CD14-positive monocyte (primary cell): ENCODE results near the gene ITIH3. TPM values are rescaled to one million over a fixed set of nuclear protein-coding genes. Genes with fewer than 3 reads are reported as not detected.

Experiments used
- DNase-seq, 3 donors: peaks; one replicate each; pipeline ENCODE4 v3.0.0-alpha.2; 2011 to 2022
- H2AFZ ChIP-seq: 2 replicates; pipeline ENCODE4 v1.6.0; 2012; ENCODE audit warnings: mild to moderate bottlenecking, low read depth, low read length, inconsistent platforms; ENCODE audit not compliant: insufficient read depth, poor library complexity, severe bottlenecking
- H3K27ac ChIP-seq, 2 donors: 1 replicate in 1 of 2; 2 replicates in 1 of 2; pipeline ENCODE4 v1.5.1; 2012 to 2013; ENCODE audit warnings: low read length in 2 of 2, control low read depth in 1 of 2, inconsistent platforms in 1 of 2, low read depth in 1 of 2, mild to moderate bottlenecking in 1 of 2
- H3K27me3 ChIP-seq, 2 donors: one replicate each; pipeline versions ENCODE4 v1.6.0 to v1.6.1; 2011 to 2013; ENCODE audit warnings: low read length in 2 of 2; ENCODE audit not compliant: control insufficient read depth in 2 of 2, insufficient read depth in 2 of 2
- H3K36me3 ChIP-seq, 2 donors: replicated peaks in 1 of 2; 1 replicate in 1 of 2; 2 replicates in 1 of 2; pipeline versions ENCODE4 v1.5.1 to v1.6.1; 2012 to 2013; ENCODE audit warnings: low read length in 2 of 2, control low read depth in 1 of 2, inconsistent platforms in 1 of 2, mild to moderate bottlenecking in 1 of 2; ENCODE audit not compliant: insufficient read depth in 2 of 2, control insufficient read depth in 1 of 2
- H3K4me1 ChIP-seq, 2 donors: 1 replicate in 1 of 2; 2 replicates in 1 of 2; pipeline versions ENCODE4 v1.5.1 to v1.6.1; 2012 to 2013; ENCODE audit warnings: low read length in 2 of 2, control low read depth in 1 of 2, inconsistent platforms in 1 of 2, mild to moderate bottlenecking in 1 of 2, moderate library complexity in 1 of 2; ENCODE audit not compliant: insufficient read depth in 2 of 2, control insufficient read depth in 1 of 2
- H3K4me2 ChIP-seq: replicated peaks from 2 replicates; pipeline ENCODE3; 2012; ENCODE audit warnings: low read length, moderate library complexity, mild to moderate bottlenecking; ENCODE audit not compliant: poor library complexity, severe bottlenecking; ENCODE audit errors: extremely low read depth
- H3K4me3 ChIP-seq, 3 experiments: fragments of 200-600 bp in 1 of 3; sonication (generic) in 1 of 3; replicated peaks in 1 of 3; 1 replicate in 2 of 3; 2 replicates in 1 of 3; pipeline ENCODE4 v1.5.1; 2011 to 2013; ENCODE audit warnings: low read length in 3 of 3, mild to moderate bottlenecking in 3 of 3, control low read depth in 2 of 3, low read depth in 2 of 3, inconsistent platforms in 1 of 3, moderate library complexity in 1 of 3
- H3K79me2 ChIP-seq: 2 replicates; pipeline ENCODE4 v1.6.0; 2012; ENCODE audit warnings: mild to moderate bottlenecking, control low read depth, inconsistent platforms, low read length, moderate library complexity; ENCODE audit not compliant: insufficient read depth
- H3K9ac ChIP-seq: 2 replicates; pipeline ENCODE4 v1.6.0; 2017; ENCODE audit warnings: low read length, mild to moderate bottlenecking; ENCODE audit not compliant: insufficient read depth, poor library complexity, severe bottlenecking
- H3K9me3 ChIP-seq, 2 donors: replicated peaks in 1 of 2; 1 replicate in 1 of 2; 2 replicates in 1 of 2; pipeline versions ENCODE4 v1.5.1 to v1.6.1; 2012 to 2013; ENCODE audit warnings: low read length in 2 of 2, control low read depth in 1 of 2; ENCODE audit not compliant: control insufficient read depth in 1 of 2, insufficient read depth in 1 of 2
- H4K20me1 ChIP-seq: 2 replicates; pipeline ENCODE4 v1.6.0; 2012; ENCODE audit warnings: mild to moderate bottlenecking, low read length, control low read depth, moderate library complexity; ENCODE audit not compliant: insufficient read depth
- H3K27ac Mint-ChIP-seq, 7 donors: one replicate each; pipeline ENCODE4 v1.8.0; 2020; ENCODE audit warnings: mild to moderate bottlenecking in 7 of 7, mixed read lengths in 7 of 7, moderate library complexity in 6 of 7, inconsistent platforms in 2 of 7
- H3K27me3 Mint-ChIP-seq, 3 donors: one replicate each; pipeline ENCODE4 v1.8.0; 2021 to 2022; ENCODE audit warnings: low read depth in 3 of 3, mild to moderate bottlenecking in 3 of 3, mixed read lengths in 3 of 3, moderate library complexity in 3 of 3, inconsistent platforms in 1 of 3
- H3K36me3 Mint-ChIP-seq, 2 donors: one replicate each; pipeline ENCODE4 v1.8.0; 2020; ENCODE audit warnings: mixed read lengths in 2 of 2, inconsistent platforms in 1 of 2, mild to moderate bottlenecking in 1 of 2
- H3K4me1 Mint-ChIP-seq: one replicate; pipeline ENCODE4 v1.8.0; 2020; ENCODE audit warnings: mild to moderate bottlenecking, mixed read lengths
- H3K4me3 Mint-ChIP-seq, 2 donors: one replicate each; pipeline ENCODE4 v1.8.0; 2020; ENCODE audit warnings: mild to moderate bottlenecking in 2 of 2, mixed read lengths in 2 of 2, moderate library complexity in 1 of 2
- H3K9me3 Mint-ChIP-seq, 7 donors: one replicate each; pipeline ENCODE4 v1.8.0; 2020 to 2022; ENCODE audit warnings: mixed read lengths in 7 of 7, mild to moderate bottlenecking in 6 of 7, moderate library complexity in 6 of 7, inconsistent platforms in 2 of 7
- WGBS: methylation state at CpG from one replicate; pipeline ENCODE4 v1.1.5; 2013; ENCODE audit warnings: missing lambda C conversion rate; ENCODE audit not compliant: insufficient coverage; 5-methylcytosine and 5-hydroxymethylcytosine counted together
- intact Hi-C, 2 donors: fragments of 100-400 bp; cut with micrococcal nuclease; formaldehyde crosslinking; loops; one replicate each; pipeline versions ENCODE4 v1.15.0 to v1.15.1; 2023
- polyA plus RNA-seq, 3 donors: library from polyadenylated mRNA; depleted of rRNA in 1 of 3; unstranded in 2 of 3; stranded (reverse) in 1 of 3; fragments of 300-500 nt in 2 of 3; fragments of >200 nt in 1 of 3; fragmentation: Illumina TruSeq in 2 of 3; gene quantifications; 1 replicate in 2 of 3; 2 replicates in 1 of 3; pipeline ENCODE4 v1.2.3, GENCODE V29; 2012 to 2021
- TF ChIP-seq, protein P1 (sequence below): fragments of 200-600 bp; IDR thresholded peaks from one replicate; pipeline ENCODE4 v1.8.0; 2022; ENCODE audit warnings: antibody characterized with exemption, mild to moderate bottlenecking

The ITIH3 gene
- polyA plus RNA-seq, 3 donors, result 0.07 TPM; not detected in 2

DNA sequence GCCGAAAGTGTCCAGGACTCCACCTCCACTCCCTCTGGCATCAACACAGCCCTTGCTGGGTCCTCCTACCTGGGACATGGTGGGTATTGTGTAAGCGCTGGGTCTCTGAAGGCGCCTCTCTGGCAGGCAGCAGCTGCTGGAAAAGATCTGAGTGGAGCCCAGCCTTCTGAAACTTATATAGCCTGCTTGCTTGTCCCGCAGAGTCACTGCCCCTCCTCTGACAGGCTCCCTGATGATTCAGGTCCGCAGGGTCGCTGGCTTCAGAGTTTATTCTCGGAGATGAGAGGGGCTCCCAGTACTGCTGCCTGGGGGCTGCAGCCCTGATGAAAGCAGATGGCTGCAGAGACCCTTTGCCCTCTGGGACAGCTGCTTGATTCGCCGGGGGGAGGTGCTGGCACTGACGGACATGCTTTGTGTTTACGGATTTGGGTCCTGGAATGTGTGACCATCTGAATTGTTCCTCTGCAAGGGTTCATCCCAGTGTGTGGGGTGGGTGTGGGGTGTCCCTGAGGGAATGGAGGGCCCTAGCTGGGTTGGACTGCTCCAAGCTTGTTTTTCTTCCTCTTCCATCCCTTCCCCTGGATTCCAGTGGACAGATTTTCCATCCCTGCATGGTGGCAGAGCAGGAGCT is 40.4 kb downstream of the ITIH3 start, which contains the start of gene MUSTN1:
Gene MUSTN1 (minus strand): TSS at position 149 of the 631 bp plus-strand sequence. CDS start 71 bp downstream, at position 78.
- no peak within 1 kb of the TSS for H2AFZ ChIP-seq
- H3K27me3 ChIP-seq, result no peaks in the 10 kb centered on the region
- intact Hi-C loops, result no loop called here
- peaks cover 44 to 61% of the 10 kb centered on the region in 2 donors for H3K36me3 Mint-ChIP-seq
- no peaks in the 10 kb centered on the region for H4K20me1 ChIP-seq
- TF ChIP-seq, protein P1, sequence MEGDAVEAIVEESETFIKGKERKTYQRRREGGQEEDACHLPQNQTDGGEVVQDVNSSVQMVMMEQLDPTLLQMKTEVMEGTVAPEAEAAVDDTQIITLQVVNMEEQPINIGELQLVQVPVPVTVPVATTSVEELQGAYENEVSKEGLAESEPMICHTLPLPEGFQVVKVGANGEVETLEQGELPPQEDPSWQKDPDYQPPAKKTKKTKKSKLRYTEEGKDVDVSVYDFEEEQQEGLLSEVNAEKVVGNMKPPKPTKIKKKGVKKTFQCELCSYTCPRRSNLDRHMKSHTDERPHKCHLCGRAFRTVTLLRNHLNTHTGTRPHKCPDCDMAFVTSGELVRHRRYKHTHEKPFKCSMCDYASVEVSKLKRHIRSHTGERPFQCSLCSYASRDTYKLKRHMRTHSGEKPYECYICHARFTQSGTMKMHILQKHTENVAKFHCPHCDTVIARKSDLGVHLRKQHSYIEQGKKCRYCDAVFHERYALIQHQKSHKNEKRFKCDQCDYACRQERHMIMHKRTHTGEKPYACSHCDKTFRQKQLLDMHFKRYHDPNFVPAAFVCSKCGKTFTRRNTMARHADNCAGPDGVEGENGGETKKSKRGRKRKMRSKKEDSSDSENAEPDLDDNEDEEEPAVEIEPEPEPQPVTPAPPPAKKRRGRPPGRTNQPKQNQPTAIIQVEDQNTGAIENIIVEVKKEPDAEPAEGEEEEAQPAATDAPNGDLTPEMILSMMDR, result no peak
- DNase-seq, result no peak
- no peaks in the 10 kb centered on the region for H3K9me3 Mint-ChIP-seq
- H3K9me3 ChIP-seq, result no peaks in the 10 kb centered on the region
- no peak within 1 kb of the TSS for H3K4me3 ChIP-seq
- no peaks in the 10 kb centered on the region for H3K4me1 ChIP-seq
- no peak within 1 kb of the TSS for H3K4me2 ChIP-seq
- H3K9ac ChIP-seq, result no peak within 1 kb of the TSS
- peaks cover 8% of the 10 kb centered on the region for H3K4me1 Mint-ChIP-seq
- peaks cover 0 to 4% (median 2%) of the 10 kb centered on the region in 3 donors for H3K27me3 Mint-ChIP-seq
- H3K27ac ChIP-seq, result no peak within 1 kb of the TSS
- H3K4me3 Mint-ChIP-seq, result no peak within 1 kb of the TSS
- WGBS, result 96% methylated on average over 4 of the region's 11 CpGs
- H3K79me2 ChIP-seq, result no peaks in the 10 kb centered on the region
- peak within 1 kb of the TSS in 2 of 7 donors; percentile 65 to 68 for H3K27ac Mint-ChIP-seq
- peaks cover 38 to 72% of the 10 kb centered on the region in 2 donors for H3K36me3 ChIP-seq

DNA sequence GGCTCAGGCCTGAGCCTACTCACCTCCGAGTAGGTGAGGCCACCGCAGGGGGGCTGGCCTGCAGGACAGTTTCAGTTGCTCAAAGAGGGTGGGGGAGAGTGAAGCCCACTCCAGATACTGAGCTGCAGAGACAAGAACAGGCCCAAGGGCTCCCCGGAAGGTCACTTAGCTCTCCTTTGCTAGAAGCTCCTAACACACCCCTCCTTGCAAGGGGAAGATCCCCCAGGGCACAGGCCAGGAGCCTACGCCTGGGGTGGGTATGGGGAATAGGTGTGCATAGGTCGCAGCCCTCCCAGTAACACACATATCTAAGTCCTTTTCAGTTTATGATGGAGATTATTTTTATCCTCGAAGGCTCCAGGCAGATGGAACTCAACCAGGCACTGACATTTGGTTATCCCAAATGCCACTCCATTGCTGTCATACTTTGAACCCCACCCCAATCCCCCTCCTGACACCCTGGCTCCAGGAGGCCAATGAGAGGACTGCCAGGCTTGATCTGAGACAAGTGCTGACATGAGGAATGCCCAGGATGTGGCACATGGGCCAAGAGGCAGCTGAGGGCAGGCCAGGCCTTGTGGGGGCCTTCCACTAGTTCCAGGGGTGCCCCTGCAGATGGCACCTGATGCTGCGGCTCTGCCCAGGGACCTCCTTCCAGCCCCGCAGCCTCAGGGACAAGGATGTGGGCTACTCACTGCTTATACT is 41.3 kb downstream of the ITIH3 start:
- H3K36me3 Mint-ChIP-seq, result peaks cover 54 to 67% of the 10 kb centered on the region in 2 donors
- H3K4me1 ChIP-seq, result no peaks in the 10 kb centered on the region
- no peak overlapping the region for H3K4me3 Mint-ChIP-seq
- no peaks in the 10 kb centered on the region for H3K79me2 ChIP-seq
- H4K20me1 ChIP-seq, result no peaks in the 10 kb centered on the region
- H3K9me3 Mint-ChIP-seq, result peaks cover 0 to 2% (median 0%) of the 10 kb centered on the region in 7 donors
- intact Hi-C loops, result no loop called here
- no peak for DNase-seq
- TF ChIP-seq, protein P1, result no peak
- 97% methylated on average over 4 of the region's 8 CpGs for WGBS
- no peak overlapping the region for H3K4me3 ChIP-seq
- H3K27ac ChIP-seq, result no peak overlapping the region
- H3K9me3 ChIP-seq, result no peaks in the 10 kb centered on the region
- peaks cover 8% of the 10 kb centered on the region for H3K4me1 Mint-ChIP-seq
- H3K4me2 ChIP-seq, result no peak overlapping the region
- H3K36me3 ChIP-seq, result peaks cover 47 to 82% of the 10 kb centered on the region in 2 donors
- H3K27me3 ChIP-seq, result no peaks in the 10 kb centered on the region
- peak overlapping the region in 1 of 7 donors; percentile 65 for H3K27ac Mint-ChIP-seq
- peaks cover 0 to 4% (median 2%) of the 10 kb centered on the region in 3 donors for H3K27me3 Mint-ChIP-seq
- no peak overlapping the region for H3K9ac ChIP-seq
- no peak overlapping the region for H2AFZ ChIP-seq
